NCI-H524 (cell line): Measurements from ENCODE around the gene RNF125.

Source experiments
- DNase-seq, 2 experiments: peaks; one replicate each; lab custom pipeline; 2025; lab: John Stamatoyannopoulos, UW

The RNF125 gene

GRCh38 chr18:32091325-32091723, 72.7 kb downstream of the RNF125 start:
- DNase-seq = no peak

- DNase-seq = peak; percentile 63 to 81
Measured at GRCh38 chr18:32091724-32092421, 73.2 kb downstream of the RNF125 start, which contains the start of gene RNF138. Gene RNF138 (plus strand): TSS chr18:32091874. CDS start chr18:32092777, 903 bp downstream.

GRCh38 chr18:32092422-32093101, 73.9 kb downstream of the RNF125 start:
- DNase-seq = peak; percentile 90 to 94

- DNase-seq = peak; percentile 31 to 46
Measured at GRCh38 chr18:32093102-32093511, 74.5 kb downstream of the RNF125 start.

GRCh38 chr18:32093523-32093922, 74.9 kb downstream of the RNF125 start:
- peak in 1 of 2 experiments; percentile 1 for DNase-seq

GRCh38 chr18:32095192-32095899, 76.7 kb downstream of the RNF125 start:
- DNase-seq = no peak

- DNase-seq = no peak
Measured at GRCh38 chr18:32095900-32096229, 77.2 kb downstream of the RNF125 start.

GRCh38 chr18:32096946-32097345, 78.3 kb downstream of the RNF125 start:
- DNase-seq = no peak

GRCh38 chr18:32104516-32104915, 85.9 kb downstream of the RNF125 start:
- no peak for DNase-seq

- DNase-seq = no peak
Measured at GRCh38 chr18:32110005-32110404, 91.4 kb downstream of the RNF125 start.

GRCh38 chr18:32111706-32112105, 93.1 kb downstream of the RNF125 start:
- no peak for DNase-seq

GRCh38 chr18:32112826-32113225, 94.2 kb downstream of the RNF125 start:
- DNase-seq = no peak

- DNase-seq = no peak
Measured at GRCh38 chr18:32114293-32114942, 95.8 kb downstream of the RNF125 start.

- no peak for DNase-seq
Measured at GRCh38 chr18:32122039-32122438, 103.4 kb downstream of the RNF125 start.
